GM12878 (cell line): Measurements from ENCODE around the gene MRPL49. TPM values are rescaled to one million over a fixed set of nuclear protein-coding genes. Genes with fewer than 3 reads are reported as not detected.

Experiments
- ATAC-seq: fragments of 200-7000 bp; cut with Tn5 transposase; 3 replicates; pipeline ENCODE4 v1.9.1; 2020; ENCODE audit warnings: mild to moderate bottlenecking, moderate library complexity
- BruUV-seq: library from RNA; stranded (reverse); fragments of 400-500 nt; replicated peaks from 2 replicates; lab custom pipeline; 2021; lab: Mats Ljungman, UMichigan
- CTCF ChIA-PET: fragments of 300-600 bp; sonication (Branson Sonifier 250); formaldehyde crosslinking; extraction: SDS; loops from one replicate; lab custom pipeline; 2021; ENCODE audit warnings: inconsistent platforms; lab: Yijun Ruan, JAX
- POLR2A ChIA-PET: fragments of 350-600 bp; formaldehyde crosslinking; extraction: SDS; loops from one replicate; lab custom pipeline; 2021; ENCODE audit warnings: inconsistent platforms; lab: Charles Lee
- RAD21 ChIA-PET: fragments of 300-600 bp; sonication (Branson Sonifier 250); formaldehyde crosslinking; loops from one replicate; lab custom pipeline; 2023; ENCODE audit warnings: antibody characterized with exemption; ENCODE audit not compliant: unreplicated experiment; lab: Charles Lee
- SMC1A ChIA-PET: fragments of 300-600 bp; sonication (Branson Sonifier 250); formaldehyde crosslinking; loops from one replicate; lab custom pipeline; 2023; ENCODE audit not compliant: unreplicated experiment, uncharacterized antibody; lab: Charles Lee
- DNase-seq: peaks from one replicate; pipeline ENCODE4 v3.0.0-alpha.2; 2011; ENCODE audit warnings: low read depth, low spot score
- FAIRE-seq: peaks from 3 replicates; lab custom pipeline; 2011; peaks lifted over from hg19 to GRCh38; lab: Jason Lieb, UNC
- H2AFZ ChIP-seq: 2 replicates; pipeline ENCODE4 v1.6.0; 2011; ENCODE audit warnings: low read depth, low read length, control low read depth; ENCODE audit not compliant: control insufficient read depth
- H3K27ac ChIP-seq: 2 replicates; pipeline ENCODE4 v1.5.1; 2011; ENCODE audit warnings: control low read depth; ENCODE audit not compliant: control insufficient read depth, insufficient read depth
- H3K27me3 ChIP-seq, 2 experiments: replicated peaks in 1 of 2; 2 replicates each; pipeline versions ENCODE4 v1.6.0 to v1.6.1; 2011; ENCODE audit warnings: low read length in 1 of 2; ENCODE audit not compliant: control insufficient read depth in 2 of 2, insufficient read depth in 2 of 2
- H3K36me3 ChIP-seq, 2 experiments: 2 replicates each; pipeline ENCODE4 v1.5.1; 2011; ENCODE audit warnings: low read length in 1 of 2; ENCODE audit not compliant: control insufficient read depth in 2 of 2, insufficient read depth in 2 of 2
- H3K4me1 ChIP-seq: 2 replicates; pipeline ENCODE4 v1.6.1; 2011; ENCODE audit warnings: mild to moderate bottlenecking, low read length, moderate library complexity, mixed read lengths; ENCODE audit not compliant: control insufficient read depth, insufficient read depth
- H3K4me2 ChIP-seq: 2 replicates; pipeline ENCODE4 v1.6.0; 2011; ENCODE audit warnings: control low read depth; ENCODE audit not compliant: control insufficient read depth, insufficient read depth
- H3K4me3 ChIP-seq: fragments of 200-600 bp; sonication (generic); 2 replicates; pipeline ENCODE4 v1.5.1; 2016
- H3K79me2 ChIP-seq: 2 replicates; pipeline ENCODE4 v1.6.0; 2011; ENCODE audit warnings: low read length; ENCODE audit not compliant: control insufficient read depth, insufficient read depth
- H3K9ac ChIP-seq: 2 replicates; pipeline ENCODE4 v1.8.0; 2011; ENCODE audit warnings: low read length, control low read depth, mixed read lengths; ENCODE audit not compliant: control insufficient read depth, insufficient read depth
- H3K9me3 ChIP-seq: replicated peaks from 3 replicates; pipeline ENCODE4 v1.5.1; 2011; ENCODE audit warnings: mild to moderate bottlenecking, low read length; ENCODE audit not compliant: control insufficient read depth, insufficient read depth
- H4K20me1 ChIP-seq: 2 replicates; pipeline ENCODE4 v1.6.0; 2011; ENCODE audit not compliant: control insufficient read depth, insufficient read depth
- ASH2L ChIP-seq: fragments of 300-600, 200-600 bp; sonication (generic); IDR thresholded peaks from 2 replicates; pipeline ENCODE4 v1.6.1; 2017; ENCODE audit warnings: low read depth, mild to moderate bottlenecking, borderline replicate concordance
- CBFB ChIP-seq: IDR thresholded peaks from 2 replicates; pipeline ENCODE4 v1.6.1; 2016; ENCODE audit warnings: antibody characterized with exemption, low read depth
- CHD4 ChIP-seq: fragments of 200-600 bp; sonication (generic); IDR thresholded peaks from 2 replicates; pipeline ENCODE4 v1.6.1; 2016; ENCODE audit warnings: mild to moderate bottlenecking
- EP300 ChIP-seq, 2 experiments: fragments of 150-350 bp in 1 of 2; IDR thresholded peaks; 2 replicates each; pipeline ENCODE4 v1.6.1; 2011 to 2012; ENCODE audit warnings: low read depth in 2 of 2, low read length in 2 of 2, borderline replicate concordance in 1 of 2, improper control_type of control experiment in 1 of 2, inconsistent platforms in 1 of 2; ENCODE audit not compliant: control insufficient read depth in 1 of 2
- GABPA ChIP-seq: IDR thresholded peaks from 2 replicates; pipeline ENCODE4 v1.6.1; 2014; ENCODE audit warnings: antibody characterized with exemption, low read depth, mild to moderate bottlenecking, inconsistent platforms
- JUNB ChIP-seq: IDR thresholded peaks from 2 replicates; pipeline ENCODE4 v1.6.1; 2016; ENCODE audit warnings: antibody characterized with exemption, mild to moderate bottlenecking
- NFYA ChIP-seq: IDR thresholded peaks from 2 replicates; pipeline ENCODE4 v1.6.1; 2011; ENCODE audit warnings: low read depth, mild to moderate bottlenecking, low read length, improper control_type of control experiment, borderline replicate concordance
- NFYB ChIP-seq: IDR thresholded peaks from 2 replicates; pipeline ENCODE4 v1.6.1; 2011; ENCODE audit warnings: low read depth, mild to moderate bottlenecking, low read length, improper control_type of control experiment, moderate library complexity; ENCODE audit not compliant: insufficient read depth
- SREBF2 ChIP-seq: IDR thresholded peaks from 2 replicates; pipeline ENCODE4 v1.6.1; 2012; ENCODE audit warnings: mild to moderate bottlenecking, low read length
- ZNF217 ChIP-seq: fragments of 450-650 bp; IDR thresholded peaks from 2 replicates; pipeline ENCODE4 v1.6.1; 2017; ENCODE audit warnings: antibody characterized with exemption, mild to moderate bottlenecking
- ZNF592 ChIP-seq: fragments of 450-650 bp; IDR thresholded peaks from 2 replicates; pipeline ENCODE4 v1.6.1; 2017; ENCODE audit warnings: mild to moderate bottlenecking, moderate library complexity
- ZNF622 ChIP-seq: fragments of 450-650 bp; IDR thresholded peaks from 2 replicates; pipeline ENCODE4 v1.6.1; 2017; ENCODE audit warnings: mild to moderate bottlenecking, inconsistent platforms
- WGBS: methylation state at CpG from one replicate; pipeline ENCODE4 v1.1.6; 2016; ENCODE audit warnings: low lambda C conversion rate; ENCODE audit not compliant: insufficient replicate concordance, insufficient coverage; ENCODE audit errors: missing lambda C conversion rate; 5-methylcytosine and 5-hydroxymethylcytosine counted together
- in situ Hi-C: fragments of 300-500 bp; cut with MboI; formaldehyde crosslinking; loops from 9 replicates; pipeline ENCODE4 v1.14.3; 2018; ENCODE audit warnings: mixed read lengths
- intact Hi-C: fragments of 100-400 bp; cut with micrococcal nuclease; formaldehyde crosslinking; loops from one replicate; pipeline ENCODE4 v1.14.2; 2022; ENCODE audit not compliant: unreplicated experiment
- polyA plus RNA-seq, 11 experiments: library from polyadenylated mRNA; depleted of rRNA in 4 of 11; unstranded in 6 of 11; stranded (reverse) in 5 of 11; fragments of >200 nt; fragmentation: Nextera tagmentation in 4 of 11; fragmentation: Illumina TruSeq in 1 of 11; extraction: Ambion mirVana in 4 of 11; extraction: Trizol in 1 of 11; gene quantifications; 1 replicate in 1 of 11; 2 replicates in 10 of 11; pipeline versions ENCODE4 v1.2.1 to v1.2.3, GENCODE V29; 2011 to 2016; ENCODE audit warnings: inconsistent platforms in 2 of 11, missing spikeins in 2 of 11, low read depth in 1 of 11
- total RNA-seq, 4 experiments: library from RNA; depleted of rRNA in 3 of 4; stranded (reverse); fragments of >200 nt in 3 of 4; fragmentation: Illumina TruSeq in 1 of 4; extraction: Trizol in 1 of 4; gene quantifications; 2 replicates each; pipeline versions ENCODE4 v1.2.1 to v1.2.3, GENCODE V29; 2013 to 2021

MRPL49 gene
- total and polyA plus RNA-seq, 10 of the 15 experiments (the other 5 are each of a cell fraction or from before 2014, with no cell fraction given), result 42.0 to 116 (median 71.7) TPM

GRCh38 chr11:65136515-65137096, 14.5 kb downstream of the MRPL49 start:
- H3K9me3 ChIP-seq, result no peaks in the 10 kb centered on the region
- H3K4me2 ChIP-seq, result no peak overlapping the region
- no peak overlapping the region for H3K27ac ChIP-seq
- FAIRE-seq (no peak), DNase-seq (no peak), ATAC-seq (no peak)
- 94% methylated on average over 15 of the region's 15 CpGs for WGBS
- ChIA-PET RAD21 (interaction anchor here (0.5 to 3.0 kb wide), 4 partner anchors 15 to 139 kb away, joined by 3 to 25 read pairs (median 12); partner anchors contain the start of genes CAPN1, FAU and MRPL49), SMC1A (interaction anchor here (0.6 to 2.3 kb wide), 7 partner anchors 8 to 193 kb away, joined by 4 to 13 read pairs (median 6); partner anchors contain the start of genes FAU and MRPL49), POLR2A (interaction anchor here (0.6 to 2.5 kb wide), 5 partner anchors 13 to 126 kb away, joined by 4 to 9 read pairs (median 5); partner anchors contain the start of genes FAU, MRPL49, POLA2 and TM7SF2), CTCF (interaction anchor here (1.2 to 6.7 kb wide), 7 partner anchors 9 to 179 kb away, joined by 3 to 40 read pairs (median 6); partner anchors contain the start of genes CAPN1, CDC42EP2, FAU and MRPL49)
- TF ChIP-seq JUNB (no peak), SREBF2 (no peak), EP300 (IDR thresholded peaks at IDR 0.05; ENCODE audit: borderline replicate concordance in 1 of 2, control insufficient read depth in 1 of 2, low read depth in 2 of 2, low read length in 2 of 2) (no peak), CHD4 (no peak)
- in situ Hi-C loops (no loop called here), intact Hi-C loops (loop anchor here (10.0 kb wide), 1 partner anchor 118 kb away; no protein-coding TSS in a partner anchor)
- H3K4me1 ChIP-seq, result peaks cover 11% of the 10 kb centered on the region
- no peaks in the 10 kb centered on the region for H3K27me3 ChIP-seq
- no peak overlapping the region for H2AFZ ChIP-seq
- H4K20me1 ChIP-seq, result no peaks in the 10 kb centered on the region
- BruUV-seq, result no TSS peak
- H3K36me3 ChIP-seq, result peaks cover 0 to 4% of the 10 kb centered on the region in 2 experiments; a peak in 3 of 4 replicates
- no peak overlapping the region for H3K4me3 ChIP-seq
- H3K9ac ChIP-seq, result no peak overlapping the region
- peaks cover 35% of the 10 kb centered on the region for H3K79me2 ChIP-seq

GRCh38 chr11:65141896-65142494, 19.9 kb downstream of the MRPL49 start:
- WGBS, result 30% methylated on average over 7 of the region's 7 CpGs
- Histone ChIP-seq H3K27ac (no peak overlapping the region), H3K27me3 (no peaks in the 10 kb centered on the region; a peak in 2 of 4 replicates), H3K9ac (no peak overlapping the region), H3K9me3 (no peaks in the 10 kb centered on the region), H3K4me2 (no peak overlapping the region), H4K20me1 (no peaks in the 10 kb centered on the region), H3K4me1 (no peaks in the 10 kb centered on the region), H3K4me3 (no peak overlapping the region), H3K79me2 (no peaks in the 10 kb centered on the region), H3K36me3 (no peaks in the 10 kb centered on the region), H2AFZ (no peak overlapping the region)
- in situ Hi-C loops (no loop called here), intact Hi-C loops (loop anchor here (2.0 kb wide), 1 partner anchor 21 kb away; no protein-coding TSS in a partner anchor)
- FAIRE-seq, result peak; percentile 71
- ATAC-seq, result no peak
- ChIA-PET SMC1A (no interaction called here), POLR2A (no interaction called here), RAD21 (no interaction called here), CTCF (no interaction called here)
- BruUV-seq, result no TSS peak
- no peak for DNase-seq
- TF ChIP-seq NFYB (no peak), GABPA (no peak), ZNF622 (no peak), CBFB (no peak), ZNF217 (no peak), NFYA (no peak), ZNF592 (no peak), ASH2L (no peak)
